Muscle of arm (tissue), 12 donors: ENCODE results near the gene AGAP2. TPM values are rescaled to one million over a fixed set of nuclear protein-coding genes. Genes with fewer than 3 reads are reported as not detected.

Experiments
- DNase-seq: peaks from one replicate; pipeline ENCODE4 v3.0.0-alpha.2; 2013
- polyA plus RNA-seq, 12 donors: library from polyadenylated mRNA; unstranded; fragments of 120-200 nt; gene quantifications; one replicate each; pipeline ENCODE4 v1.2.1, GENCODE V29; 2013; ENCODE audit not compliant: insufficient read length in 12 of 12

The AGAP2 gene
- polyA plus RNA-seq, 12 donors: 5.4 to 36.1 (median 8.7) TPM; not detected in 1

GRCh38 chr12:57737467-57738460 lies 778 bp downstream of the AGAP2 start:
- no peak for DNase-seq

DNA sequence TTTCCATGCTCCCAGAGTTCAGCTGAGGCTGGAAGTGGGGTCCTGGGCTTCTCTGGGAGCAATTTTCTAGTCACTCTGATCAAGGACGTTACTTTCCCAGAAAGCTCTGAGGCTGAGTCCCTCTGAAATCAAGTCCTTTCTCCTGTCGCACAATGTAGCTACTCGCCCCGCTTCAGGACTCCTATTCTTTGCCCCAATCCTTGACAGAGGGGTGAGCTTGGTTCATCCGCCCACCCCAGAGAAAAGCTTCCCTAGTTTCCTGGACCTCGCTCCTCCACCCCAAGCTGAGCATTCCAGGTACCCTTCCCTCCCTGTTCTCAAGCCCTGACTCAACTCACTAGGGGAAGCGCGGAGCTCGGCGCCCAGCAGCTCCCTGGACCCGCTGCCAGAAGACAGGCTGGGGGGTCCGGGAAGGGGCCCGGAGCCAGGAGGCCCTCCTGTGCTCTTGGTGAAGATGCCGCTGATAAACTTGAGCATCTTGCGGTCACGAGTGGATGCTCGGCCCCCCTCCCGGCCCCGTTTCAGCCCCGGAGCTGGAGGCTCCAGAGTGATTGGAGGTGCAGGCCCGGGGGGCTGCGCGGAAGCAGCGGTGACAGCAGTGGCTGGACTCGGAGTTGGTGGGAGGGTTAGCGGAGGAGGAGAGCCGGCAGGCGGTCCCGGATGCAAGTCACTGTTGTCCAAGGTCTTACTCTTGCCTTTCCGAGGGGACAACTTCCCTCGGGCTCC lies 1.6 kb downstream of the AGAP2 start:
- no peak for DNase-seq

DNA sequence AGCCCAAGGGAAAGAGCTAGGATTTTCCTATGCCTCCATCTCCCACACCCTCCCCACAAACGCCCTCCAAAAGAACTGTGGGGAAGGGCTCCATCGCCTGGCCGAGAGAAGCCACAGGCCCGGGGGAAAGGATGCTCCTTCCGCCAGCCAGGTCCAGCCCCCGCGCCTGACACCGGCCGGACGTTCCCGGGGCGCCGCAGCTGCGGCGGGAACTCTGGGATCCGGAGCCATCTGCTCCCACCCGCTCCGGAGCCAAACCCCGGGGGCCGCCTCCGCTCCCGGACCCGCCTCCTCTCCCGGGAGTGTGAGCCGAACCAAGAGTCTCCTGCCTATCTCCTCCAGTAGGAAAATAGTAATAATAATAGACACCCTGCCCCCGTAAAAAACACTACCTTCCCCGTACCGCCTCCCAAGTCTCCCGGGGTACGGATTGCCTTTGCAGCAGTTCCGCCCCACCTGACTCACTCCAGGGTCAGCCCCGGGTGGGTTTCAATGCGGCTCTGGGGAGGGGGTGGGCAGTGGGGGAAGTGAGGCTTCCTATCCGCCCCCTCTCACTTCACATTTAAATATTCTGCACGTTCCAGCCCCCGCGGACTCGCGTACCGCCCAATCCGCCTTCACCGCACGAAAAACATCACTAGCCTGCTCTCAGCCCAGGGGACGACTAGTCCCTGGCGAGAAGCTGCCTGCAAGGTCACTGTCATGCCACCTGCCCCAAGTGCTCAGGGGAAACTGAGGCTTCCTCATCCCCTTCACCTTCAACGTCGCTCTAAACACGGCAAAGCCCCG lies 2.4 kb downstream of the AGAP2 start:
- no peak for DNase-seq

DNA sequence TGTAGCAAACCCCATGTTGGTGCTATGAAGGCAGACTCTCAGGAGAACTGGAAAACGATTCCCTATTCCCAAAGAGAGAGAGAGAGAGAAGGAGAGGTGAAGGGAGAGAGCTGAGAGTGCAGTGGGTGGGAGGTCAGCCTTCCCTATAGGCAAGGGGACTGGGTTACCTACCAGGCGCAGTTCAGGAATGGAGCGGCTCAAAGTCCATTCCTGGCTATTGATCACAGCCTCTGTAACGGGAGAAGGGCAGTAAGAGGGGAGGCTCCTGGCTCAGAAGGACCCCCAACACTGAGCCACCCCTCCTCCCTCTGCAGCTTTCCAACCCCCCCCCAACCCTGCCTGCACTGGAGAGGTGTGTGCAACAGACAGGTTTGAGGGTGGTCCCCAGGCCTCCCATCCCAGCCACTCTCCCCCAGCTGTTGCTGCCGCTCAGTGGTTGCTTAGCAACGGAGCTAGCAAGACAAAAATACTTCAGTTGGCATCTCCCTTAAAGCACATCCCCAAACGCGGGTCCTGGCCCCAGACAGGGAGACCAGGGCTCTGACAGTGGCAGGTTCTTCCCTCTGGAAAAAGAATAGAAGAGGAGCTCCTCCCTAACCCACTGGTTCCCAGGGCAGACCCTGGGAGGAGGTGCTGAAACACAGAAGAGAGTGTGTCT lies 3.2 kb downstream of the AGAP2 start:
- DNase-seq: no peak

- DNase-seq: no peak
Measured at GRCh38 chr12:57734591-57734990, 4.0 kb downstream of the AGAP2 start.

- DNase-seq: no peak
Measured at GRCh38 chr12:57733928-57734327, 4.6 kb downstream of the AGAP2 start.

GRCh38 chr12:57732726-57733593 lies 5.6 kb downstream of the AGAP2 start:
- no peak for DNase-seq

DNA sequence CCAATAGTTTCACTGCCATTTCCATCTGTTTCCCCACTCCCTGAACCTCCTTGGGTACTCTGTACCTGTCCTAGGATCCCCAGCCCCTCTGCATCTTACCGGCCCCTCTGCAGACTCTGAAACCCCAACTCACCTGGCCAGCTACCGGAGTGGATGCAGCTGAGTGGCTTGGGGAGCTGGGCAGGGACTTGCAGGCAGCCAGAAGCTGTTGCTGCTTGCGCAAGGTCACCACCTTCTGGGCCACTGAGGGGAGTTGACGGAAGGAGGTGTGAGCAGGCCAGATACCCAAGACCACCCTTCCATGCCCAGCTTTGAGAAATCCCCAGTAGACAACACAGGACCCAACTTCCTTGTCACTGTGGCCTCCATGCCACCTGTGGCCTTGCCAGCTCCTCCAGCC lies 6.3 kb downstream of the AGAP2 start:
- DNase-seq: no peak

DNA sequence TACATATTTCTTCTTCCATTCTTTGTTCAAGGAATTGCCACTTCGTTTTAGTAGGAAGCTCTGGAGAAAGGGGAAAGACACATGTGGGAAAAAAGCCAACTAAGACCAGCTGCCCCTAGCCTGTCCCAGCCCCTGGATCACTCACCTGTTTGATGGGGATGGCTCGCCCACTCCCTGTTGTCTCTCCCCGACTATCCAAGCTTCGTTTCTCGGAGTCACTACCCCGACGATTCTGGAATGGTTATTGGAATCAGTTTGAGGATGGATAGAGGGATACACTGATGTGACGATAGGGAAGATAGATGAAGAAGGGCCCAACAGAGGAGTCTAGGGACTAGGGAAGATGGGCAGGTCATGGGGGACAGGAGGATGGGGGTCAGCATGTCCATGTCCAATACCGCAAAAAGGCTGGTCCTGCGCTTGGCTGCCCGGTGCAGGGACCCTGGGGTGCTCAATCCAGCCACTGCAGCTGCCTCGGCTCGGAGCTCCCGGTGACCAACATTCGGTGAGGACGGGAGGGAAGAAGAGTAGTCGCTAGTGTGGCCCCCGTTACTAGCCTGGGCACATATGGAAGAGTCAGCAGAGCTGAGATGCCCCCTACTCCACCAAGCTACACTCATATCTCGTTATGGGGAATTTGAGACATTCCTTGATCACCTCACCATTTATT lies 7.0 kb downstream of the AGAP2 start:
- DNase-seq: no peak

GRCh38 chr12:57730336-57731067 lies 8.0 kb downstream of the AGAP2 start:
- no peak for DNase-seq

GRCh38 chr12:57729321-57729844 lies 9.2 kb downstream of the AGAP2 start:
- no peak for DNase-seq

GRCh38 chr12:57727758-57728395 lies 10.7 kb downstream of the AGAP2 start:
- DNase-seq: no peak

- no peak for DNase-seq
Measured at GRCh38 chr12:57726884-57727757, 11.4 kb downstream of the AGAP2 start.

DNA sequence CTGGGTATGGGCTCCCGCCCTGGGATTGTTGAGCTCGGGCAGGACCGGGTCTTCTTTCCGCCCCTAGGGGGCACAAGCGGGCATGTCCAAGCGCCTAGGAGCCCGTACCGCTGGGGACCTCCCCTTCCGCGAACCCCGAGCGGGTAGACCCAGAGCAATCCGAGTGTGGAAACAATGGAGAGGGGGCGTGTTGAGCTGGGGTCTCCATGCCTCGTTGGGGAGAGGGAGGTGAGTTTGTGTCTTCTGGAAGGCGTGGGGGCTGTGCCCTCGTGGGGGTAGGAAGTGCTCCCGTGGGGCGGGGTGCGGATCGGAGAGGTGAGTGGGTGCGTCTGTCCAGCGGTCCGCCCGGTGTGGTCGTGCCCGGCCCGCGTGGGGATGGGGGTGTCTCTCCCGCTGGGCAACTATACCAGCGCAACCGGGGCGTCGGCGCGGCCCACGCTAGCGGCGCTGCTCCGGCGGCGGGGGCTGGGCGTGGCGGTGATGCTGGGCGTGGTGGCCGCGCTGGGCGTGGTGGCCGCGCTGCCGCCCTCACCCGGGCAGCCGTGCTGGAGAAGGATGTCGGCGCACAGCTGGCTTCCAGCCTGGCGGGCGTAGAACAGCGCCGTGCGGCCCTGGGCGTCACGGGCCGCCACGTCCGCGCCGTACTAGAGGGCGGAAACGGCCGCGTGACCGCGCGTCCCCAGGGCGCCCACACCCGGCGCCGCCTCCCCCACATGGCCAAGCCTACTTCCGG lies 12.2 kb downstream of the AGAP2 start:
- DNase-seq: no peak

DNA sequence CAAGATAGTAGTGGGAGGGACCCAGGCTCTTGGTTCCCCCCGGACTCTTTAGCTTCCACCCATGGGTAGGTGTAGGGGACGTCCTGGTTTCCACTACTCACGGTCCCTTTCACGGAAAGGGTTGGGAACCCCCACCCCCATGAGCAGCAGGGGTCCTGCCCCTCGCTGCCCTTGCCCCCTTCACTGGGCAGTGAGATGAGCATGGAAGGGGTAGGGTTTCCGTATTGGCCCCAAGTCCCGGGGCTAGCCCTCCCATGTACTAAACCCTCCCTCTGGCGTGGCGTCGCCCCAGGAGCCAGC lies 12.7 kb downstream of the AGAP2 start:
- no peak for DNase-seq

GRCh38 chr12:57724936-57725740 lies 13.4 kb downstream of the AGAP2 start:
- DNase-seq: no peak
